NCI-H2107 treated with DMSO at 0.1 percent for 48 hours (cell line): ENCODE measurements around the gene NEDD4.
"Not testable (repeated sequence)": the region's sequence is repeated elsewhere in the genome, so short reads cannot be mapped to it uniquely, and the experiment has no call there.

Experiments
- DNase-seq: peaks from one replicate; lab custom pipeline; 2025; ENCODE audit not compliant: unreplicated experiment; lab: John Stamatoyannopoulos, UW

NEDD4 gene

GRCh38 chr15:55897560-55898336 lies 95.7 kb downstream of the NEDD4 start:
- peak; percentile 9 for DNase-seq

- no peak for DNase-seq
These were observed 98.9 kb downstream of the NEDD4 start for GRCh38 chr15:55894399-55894965.

- DNase-seq: no peak
These were observed 99.6 kb downstream of the NEDD4 start for GRCh38 chr15:55893852-55894251.

GRCh38 chr15:55891196-55891595 lies 102.2 kb downstream of the NEDD4 start:
- DNase-seq: no peak

GRCh38 chr15:55884223-55884622 lies 109.2 kb downstream of the NEDD4 start:
- DNase-seq: no peak

GRCh38 chr15:55879181-55879580 lies 114.2 kb downstream of the NEDD4 start:
- no peak for DNase-seq

GRCh38 chr15:55873024-55873720 lies 120.2 kb downstream of the NEDD4 start:
- DNase-seq: no peak

GRCh38 chr15:55872471-55872870 lies 120.9 kb downstream of the NEDD4 start:
- no peak for DNase-seq

GRCh38 chr15:55869660-55870059 lies 123.8 kb downstream of the NEDD4 start:
- no peak for DNase-seq

GRCh38 chr15:55868707-55869106 lies 124.7 kb downstream of the NEDD4 start:
- no peak for DNase-seq

GRCh38 chr15:55868291-55868690 lies 125.1 kb downstream of the NEDD4 start:
- DNase-seq: not testable (repeated sequence)

GRCh38 chr15:55863911-55864310 lies 129.5 kb downstream of the NEDD4 start:
- DNase-seq: no peak

GRCh38 chr15:55861115-55861514 lies 132.3 kb downstream of the NEDD4 start:
- DNase-seq: no peak

GRCh38 chr15:55860468-55860867 lies 132.9 kb downstream of the NEDD4 start:
- DNase-seq: no peak

- DNase-seq: no peak
These were observed 133.7 kb downstream of the NEDD4 start for GRCh38 chr15:55859681-55860080.

GRCh38 chr15:55858661-55859060 lies 134.8 kb downstream of the NEDD4 start:
- DNase-seq: no peak

- DNase-seq: no peak
These were observed 136.8 kb downstream of the NEDD4 start for GRCh38 chr15:55856506-55857164.

- no peak for DNase-seq
These were observed 140.3 kb downstream of the NEDD4 start for GRCh38 chr15:55853134-55853533.

GRCh38 chr15:55846116-55846707 lies 147.2 kb downstream of the NEDD4 start:
- peak; percentile 25 for DNase-seq

GRCh38 chr15:55842897-55843296 lies 150.5 kb downstream of the NEDD4 start:
- DNase-seq: not testable (repeated sequence)

GRCh38 chr15:55835866-55836265 lies 157.5 kb downstream of the NEDD4 start:
- no peak for DNase-seq
